IPS-NIHi7 (cell line): Measurements from ENCODE around the gene PAPOLB.

Experiments
- DNase-seq: peaks from one replicate; pipeline ENCODE4 v3.0.0; 2012; ENCODE audit warnings: mixed read lengths; ENCODE audit errors: extremely low spot score

The PAPOLB gene

GRCh38 chr7:4824120-4824775 is 37.6 kb downstream of the PAPOLB start:
- no peak for DNase-seq

GRCh38 chr7:4823441-4824119 is 38.2 kb downstream of the PAPOLB start:
- DNase-seq: no peak

DNA sequence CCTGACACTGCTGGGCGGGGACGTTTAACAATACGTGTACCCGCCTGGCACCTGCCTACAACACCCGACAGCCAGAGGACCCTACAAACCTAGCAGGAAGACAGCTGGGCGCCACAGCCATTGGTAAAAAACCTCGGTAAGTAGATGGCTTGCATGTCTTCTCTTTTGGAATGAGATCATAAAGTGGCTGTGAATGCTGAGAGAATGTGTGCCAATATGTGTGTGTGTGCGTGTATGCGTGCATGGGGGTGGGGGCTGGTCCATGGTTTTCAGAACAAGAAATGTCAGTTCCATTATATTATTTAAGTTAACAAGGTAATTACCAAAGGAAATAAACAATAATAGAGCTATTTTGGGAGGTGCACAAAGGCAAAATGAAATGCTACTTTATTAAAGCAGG is 39.2 kb downstream of the PAPOLB start:
- no peak for DNase-seq

- no peak for DNase-seq
These were observed 40.8 kb downstream of the PAPOLB start for GRCh38 chr7:4820967-4821471.

DNA sequence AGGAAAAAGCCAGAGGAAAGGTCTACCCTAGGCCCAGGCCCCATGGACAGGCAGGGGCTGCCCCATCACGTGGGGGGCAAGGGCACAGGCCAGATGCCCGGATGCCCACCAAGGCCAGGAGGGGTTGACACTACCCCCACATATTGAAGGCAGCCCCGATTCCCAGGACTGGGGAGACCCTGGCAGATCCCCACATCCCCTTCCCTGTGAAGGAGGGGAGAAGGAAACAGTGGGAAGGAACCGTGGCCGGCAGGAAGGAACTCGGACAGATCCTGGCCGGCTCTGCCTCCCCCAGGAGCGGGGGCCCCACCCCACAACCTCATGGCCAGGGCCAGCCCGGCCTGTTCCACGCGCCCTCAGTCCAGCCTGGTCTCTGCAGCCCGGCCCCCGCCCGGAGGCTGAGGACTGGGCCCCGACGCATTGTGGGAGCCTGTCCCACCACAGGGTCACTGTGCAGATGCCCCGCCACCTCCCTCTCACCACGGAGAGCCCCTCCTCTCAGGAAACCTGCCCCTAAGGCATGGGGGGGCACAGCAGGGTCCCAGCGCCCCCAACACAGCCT is 41.3 kb downstream of the PAPOLB start:
- no peak for DNase-seq

GRCh38 chr7:4819560-4820404 is 42.0 kb downstream of the PAPOLB start:
- no peak for DNase-seq

- no peak for DNase-seq
These were observed 43.6 kb downstream of the PAPOLB start for GRCh38 chr7:4818000-4818794.

DNA sequence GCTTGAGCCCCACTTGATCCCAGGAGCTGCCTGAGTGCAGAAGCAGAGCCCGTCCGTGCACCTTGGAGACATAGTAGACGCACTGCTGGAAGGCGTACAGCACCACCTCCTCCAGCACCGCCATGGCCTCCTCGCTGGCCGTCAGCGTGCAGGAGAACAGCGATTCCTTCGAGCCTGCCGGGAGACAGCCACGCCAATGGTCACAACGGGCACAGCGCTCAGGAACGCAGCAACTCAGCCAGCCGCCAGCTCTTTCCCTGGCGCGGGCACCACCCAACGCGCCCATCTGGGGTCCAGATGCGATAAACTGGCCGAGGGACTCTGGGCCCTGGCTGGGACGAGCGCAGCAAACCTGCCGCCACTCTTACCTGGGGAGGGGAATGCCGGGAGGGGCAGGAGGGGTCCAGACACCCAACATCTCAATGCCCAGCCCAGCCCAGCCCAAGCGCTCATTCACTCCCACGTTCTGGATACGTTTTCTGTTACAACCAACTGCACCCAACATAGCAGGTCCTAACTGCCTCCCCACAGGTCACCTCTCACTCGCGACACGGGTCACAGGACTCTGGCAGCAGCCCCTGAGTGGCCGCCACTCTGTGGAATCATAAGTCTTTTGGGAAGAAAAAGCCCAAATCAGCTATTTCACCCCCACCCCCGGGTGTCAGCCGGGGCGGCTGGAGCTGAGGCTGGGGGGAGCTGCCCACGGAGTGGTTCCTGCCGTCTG is 44.5 kb downstream of the PAPOLB start:
- DNase-seq: no peak

GRCh38 chr7:4816419-4817080 is 45.3 kb downstream of the PAPOLB start:
- no peak for DNase-seq

- DNase-seq: no peak
These were observed 46.0 kb downstream of the PAPOLB start for GRCh38 chr7:4815609-4816418.

GRCh38 chr7:4815121-4815520 is 46.7 kb downstream of the PAPOLB start:
- no peak for DNase-seq

- no peak for DNase-seq
These were observed 47.4 kb downstream of the PAPOLB start for GRCh38 chr7:4814433-4814832.

DNA sequence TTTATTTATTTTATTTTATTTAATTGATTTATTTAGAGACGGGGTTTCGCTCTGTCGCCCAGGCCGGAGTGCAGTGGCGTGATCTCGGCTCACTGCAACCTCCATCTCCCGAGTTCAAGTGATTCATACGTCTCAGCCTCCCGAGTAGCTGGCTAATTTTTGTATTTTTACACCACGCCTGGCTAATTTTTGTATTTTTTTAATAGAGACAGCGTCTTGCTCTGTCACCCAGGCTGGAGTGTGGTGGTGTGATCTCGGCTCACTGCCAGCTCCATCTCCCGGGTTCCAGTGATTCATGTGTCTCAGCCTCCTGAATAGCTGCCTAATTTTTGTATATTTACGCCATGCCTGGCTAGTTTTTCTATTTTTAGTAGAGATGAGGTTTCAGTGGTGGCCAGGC is 52.2 kb downstream of the PAPOLB start:
- DNase-seq: no peak

DNA sequence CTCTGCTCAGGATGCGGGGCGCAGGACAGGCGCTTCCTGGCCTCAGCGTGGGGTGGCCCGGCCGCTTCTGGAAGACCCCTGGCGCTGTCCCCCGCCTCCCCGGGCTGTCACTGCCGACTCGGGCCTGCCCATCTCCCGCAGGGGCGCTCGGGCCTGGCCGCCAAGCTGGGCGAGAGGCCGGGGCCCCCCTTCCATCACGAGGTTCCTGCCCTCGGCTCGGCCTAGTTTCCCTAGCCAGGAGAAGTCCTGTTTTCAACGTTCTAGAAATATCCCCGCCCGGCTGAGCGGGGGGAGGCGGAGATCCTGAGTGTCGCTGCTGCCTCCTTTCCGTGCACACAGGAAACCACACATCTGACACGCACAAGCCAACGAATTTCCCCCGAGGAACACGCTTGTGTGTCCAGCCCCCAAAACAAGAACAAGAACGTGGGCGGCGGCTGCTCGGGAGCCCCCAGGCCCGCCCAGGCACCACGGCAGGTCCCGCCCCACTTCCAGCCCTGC is 52.7 kb downstream of the PAPOLB start:
- no peak for DNase-seq

- no peak for DNase-seq
These were observed 53.3 kb downstream of the PAPOLB start for GRCh38 chr7:4808565-4808964.

- DNase-seq: no peak
These were observed 53.8 kb downstream of the PAPOLB start for GRCh38 chr7:4808026-4808425.
